HG03354 (cell line): ENCODE measurements around the gene TBRG1.

Source experiments
- ATAC-seq: cut with Tn5 transposase; IDR thresholded peaks from one replicate; pipeline ENCODE4 v1.9.1; 2021; ENCODE audit warnings: mild to moderate bottlenecking; ENCODE audit not compliant: unreplicated experiment, poor library complexity, severe bottlenecking

TBRG1 gene

DNA sequence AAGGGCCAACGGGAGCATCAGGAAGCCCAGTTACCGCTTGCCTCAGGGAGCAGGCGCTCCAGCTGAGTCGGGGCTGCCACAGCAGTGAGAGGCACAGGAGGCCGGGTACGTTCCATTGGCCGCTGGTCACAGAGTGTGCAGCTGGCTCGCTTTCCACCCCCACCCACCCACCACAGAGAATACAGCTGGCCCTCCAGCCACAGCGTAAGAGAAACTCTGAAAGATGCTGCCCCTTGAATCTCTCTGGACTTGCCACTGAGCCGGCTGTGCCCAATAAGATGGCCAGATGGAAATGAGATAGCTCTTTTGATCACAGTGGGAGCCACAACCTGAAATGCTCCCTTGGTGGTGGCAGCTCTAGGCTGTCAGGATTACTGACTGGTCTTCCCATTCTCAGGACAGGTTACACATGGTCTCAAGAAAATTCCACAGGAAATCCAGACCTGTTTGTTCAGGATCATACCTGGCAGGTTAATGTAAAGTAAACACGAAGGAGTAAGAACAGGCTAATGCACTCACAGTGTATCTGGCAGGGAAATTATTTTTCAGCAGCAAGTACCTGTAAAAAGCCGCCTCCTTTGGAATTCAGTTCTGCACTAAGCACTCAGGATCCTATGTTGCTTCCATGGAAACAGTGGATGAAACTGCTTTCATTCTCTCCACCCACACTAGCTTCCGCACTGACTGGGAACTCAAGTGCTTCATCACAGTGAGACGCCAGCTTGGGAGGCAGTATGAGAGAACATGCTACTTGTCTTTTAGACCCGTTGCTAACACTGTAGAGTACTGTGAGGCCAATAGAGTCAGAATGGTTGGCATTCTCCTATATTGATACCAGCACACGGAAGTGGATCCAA, 34.3 kb downstream of the TBRG1 start:
- ATAC-seq = no peak

DNA sequence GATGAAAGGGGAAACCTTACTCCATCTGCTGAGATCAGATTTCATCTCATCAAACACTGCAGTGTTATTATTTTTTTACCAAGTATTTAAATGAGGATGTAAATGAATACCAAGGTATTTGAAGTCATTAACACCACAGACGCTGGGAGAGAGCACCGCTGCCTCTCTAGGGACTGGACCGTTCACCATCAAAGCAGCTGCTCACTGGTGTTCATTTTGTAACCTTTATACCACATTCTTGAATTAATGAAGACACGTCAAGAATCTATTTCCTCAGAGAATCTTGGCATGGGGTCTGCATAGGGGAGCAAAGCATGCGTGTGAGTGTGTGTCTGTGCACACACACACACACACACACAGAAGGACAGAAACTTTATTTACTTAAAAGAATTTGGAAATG, 35.2 kb downstream of the TBRG1 start:
- ATAC-seq = no peak

DNA sequence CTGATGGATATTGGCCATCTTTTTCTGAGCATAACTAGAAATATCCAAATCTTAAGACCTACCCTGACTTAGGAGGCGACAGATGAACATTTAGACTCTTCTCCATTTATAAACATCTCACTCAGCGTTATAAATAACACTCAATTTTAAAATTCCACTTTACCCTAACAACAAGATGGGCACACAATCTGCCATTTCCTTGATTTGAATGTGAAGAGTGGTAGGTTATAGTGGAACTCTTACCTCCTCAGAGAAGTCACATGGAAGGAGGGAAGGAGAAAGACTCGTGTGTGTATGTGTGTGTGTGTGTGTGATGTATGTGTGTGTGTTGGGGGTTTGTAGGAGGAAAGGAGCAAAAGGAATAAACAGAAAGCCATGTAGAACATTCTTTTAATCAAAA, 35.8 kb downstream of the TBRG1 start:
- ATAC-seq = no peak

DNA sequence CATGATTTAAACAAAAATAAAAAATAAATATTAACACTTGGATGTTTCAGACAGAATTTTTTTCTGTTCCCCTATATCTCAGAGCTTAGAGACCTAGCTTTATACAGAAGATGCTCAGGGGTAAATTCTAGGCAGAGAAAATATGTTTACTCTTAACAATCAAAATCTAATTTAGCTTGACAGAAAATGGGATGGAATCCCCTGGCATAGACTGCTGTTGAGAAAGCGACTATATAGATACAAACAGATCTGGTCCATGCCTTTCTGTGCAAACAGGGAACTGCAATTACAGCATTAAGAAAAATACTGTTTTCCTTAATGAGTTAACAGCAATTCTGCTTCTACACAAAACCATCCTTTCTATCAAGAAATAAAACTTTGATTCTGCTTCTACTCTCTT, 36.3 kb downstream of the TBRG1 start:
- ATAC-seq = no peak

DNA sequence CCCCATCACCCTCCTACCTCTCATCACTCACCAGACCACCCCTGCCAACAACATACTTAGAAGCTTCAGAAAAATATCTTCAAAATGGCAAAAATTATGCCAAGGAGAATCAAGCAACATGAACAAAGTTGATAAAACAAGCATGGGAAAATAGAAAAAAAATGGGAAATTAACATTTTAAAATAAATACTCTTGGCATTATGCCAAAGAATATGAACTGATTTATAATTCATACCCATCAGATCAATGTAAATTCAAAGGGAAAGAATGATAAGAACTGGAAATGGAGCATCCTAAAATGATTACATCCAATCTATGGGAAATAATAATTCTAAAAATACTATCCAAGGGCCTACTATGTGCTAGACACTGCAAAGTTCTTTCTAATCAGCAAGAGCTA, 38.9 kb downstream of the TBRG1 start:
- ATAC-seq = no peak

DNA sequence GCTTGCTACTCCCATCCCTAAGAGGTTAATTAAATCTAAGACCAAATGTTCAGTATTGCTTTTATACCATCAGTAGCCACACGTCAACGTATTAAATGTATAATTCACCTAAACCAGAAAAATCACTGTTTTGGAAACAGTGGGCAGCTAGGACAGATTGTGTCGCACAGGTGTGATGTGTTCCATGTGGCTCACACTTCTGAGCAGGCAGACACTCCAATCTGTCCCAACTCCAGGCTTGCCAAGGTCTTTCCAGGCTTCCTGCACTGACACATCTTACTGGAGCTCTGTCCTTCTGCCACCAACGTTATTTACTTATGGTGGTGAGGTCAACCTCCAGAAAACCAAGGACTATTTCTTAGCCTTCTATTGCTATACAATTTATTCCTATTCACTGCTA, 39.4 kb downstream of the TBRG1 start:
- no peak for ATAC-seq

DNA sequence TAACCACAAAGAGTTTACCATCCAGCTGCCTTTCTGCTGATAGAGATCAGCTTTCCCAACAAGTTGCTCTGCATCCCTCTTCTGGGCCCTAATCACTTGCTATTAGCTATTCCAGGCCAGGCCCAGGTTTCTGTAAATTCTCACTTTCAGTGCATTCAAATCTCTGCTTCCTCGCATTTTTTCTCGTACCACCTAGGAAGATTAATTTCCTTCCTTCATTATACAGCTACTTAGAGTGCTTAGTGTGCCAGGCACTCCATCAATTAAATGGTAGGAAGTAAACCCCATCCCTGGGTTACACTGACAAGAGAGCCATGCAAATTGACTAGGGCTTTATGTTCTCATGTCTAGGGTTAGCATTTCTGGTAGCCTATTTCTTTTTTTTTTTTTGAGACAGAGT, 41.2 kb downstream of the TBRG1 start:
- ATAC-seq = no peak

DNA sequence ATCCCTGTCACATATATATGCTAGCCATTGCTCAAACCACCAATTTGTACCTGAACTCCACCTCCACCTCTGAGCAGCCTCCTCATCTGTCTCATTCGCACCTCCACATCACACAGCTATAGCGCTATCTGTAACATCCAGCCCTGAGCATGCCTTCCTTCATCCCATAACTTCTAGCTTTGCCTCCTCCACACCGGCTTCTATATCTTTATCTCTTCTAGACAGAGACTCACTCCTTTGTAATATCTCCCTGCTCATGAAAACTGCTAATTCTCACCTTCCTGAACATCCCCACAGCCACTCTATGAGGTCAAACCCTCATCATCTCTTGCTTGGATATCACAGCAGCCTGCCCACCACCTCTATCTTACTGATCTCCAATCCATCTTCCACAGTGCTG, 44.9 kb downstream of the TBRG1 start:
- ATAC-seq = no peak

DNA sequence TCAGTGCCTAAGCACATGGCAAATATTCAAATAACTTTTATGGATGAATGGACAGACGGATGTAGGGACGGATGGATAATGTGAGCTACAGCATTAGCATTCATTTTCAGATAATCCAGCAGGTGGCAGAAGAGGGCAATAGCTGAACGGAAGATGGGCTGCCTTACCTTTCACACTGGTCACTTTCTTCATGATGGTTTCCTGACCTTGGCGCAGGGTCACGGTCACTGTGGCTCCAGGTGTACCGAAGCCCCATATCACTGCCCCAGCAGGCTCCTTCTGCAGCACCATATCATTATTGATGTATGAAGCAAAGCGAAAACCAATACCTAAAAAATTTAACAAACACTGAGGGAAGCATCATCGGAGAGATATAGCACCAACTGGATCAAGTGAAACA, 46.5 kb downstream of the TBRG1 start:
- peak; percentile 36 for ATAC-seq

DNA sequence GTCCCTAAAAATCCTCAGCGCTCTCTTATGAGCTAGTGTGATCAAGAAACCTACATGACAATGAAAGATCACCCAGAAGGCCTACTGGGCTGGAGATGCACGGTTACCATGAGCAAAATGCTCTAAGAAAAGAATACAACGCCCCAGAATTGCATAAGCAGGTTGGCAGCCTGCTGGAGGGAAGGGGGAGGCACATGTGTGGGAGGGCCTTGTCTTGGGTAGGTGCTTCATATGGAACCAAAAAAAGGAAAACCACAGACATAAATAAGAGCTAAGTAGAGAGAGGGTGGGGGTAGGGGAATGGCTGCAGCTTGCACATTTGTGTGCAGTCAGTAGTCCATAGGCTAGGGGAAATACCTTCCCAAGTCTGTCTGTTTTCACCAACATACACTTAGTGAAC, 48.1 kb downstream of the TBRG1 start:
- no peak for ATAC-seq

DNA sequence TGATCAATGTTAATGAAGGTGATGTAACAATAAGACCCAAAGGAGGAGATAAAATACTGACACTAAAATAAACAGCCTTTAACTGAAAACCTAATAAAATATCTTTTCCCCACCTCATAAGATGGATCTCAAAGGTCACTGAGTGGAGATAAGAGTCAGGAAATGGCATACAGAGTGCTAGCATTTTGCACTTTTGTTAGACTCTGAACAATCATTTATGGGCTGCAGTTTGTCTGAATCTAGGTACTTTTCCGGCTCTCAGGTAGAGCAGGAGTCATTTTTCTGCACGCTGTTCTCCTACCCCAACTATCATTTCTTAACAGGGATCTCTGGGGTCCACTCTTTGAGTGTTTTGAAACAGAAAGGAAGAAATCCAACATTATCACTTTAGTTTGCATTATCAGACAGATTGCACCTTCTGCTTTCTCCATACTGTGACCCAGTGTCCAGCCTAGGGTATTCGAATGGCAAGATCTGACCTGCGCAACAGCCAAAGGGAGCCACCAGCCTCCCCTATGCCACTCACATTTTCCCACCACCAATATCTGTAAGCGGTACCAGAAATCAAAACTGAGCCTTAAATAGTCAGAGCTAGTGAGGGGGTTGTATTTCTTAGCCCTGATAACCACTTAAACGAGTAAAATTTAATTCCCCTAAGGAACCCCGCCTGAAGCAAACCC, 50.0 kb downstream of the TBRG1 start:
- no peak for ATAC-seq

DNA sequence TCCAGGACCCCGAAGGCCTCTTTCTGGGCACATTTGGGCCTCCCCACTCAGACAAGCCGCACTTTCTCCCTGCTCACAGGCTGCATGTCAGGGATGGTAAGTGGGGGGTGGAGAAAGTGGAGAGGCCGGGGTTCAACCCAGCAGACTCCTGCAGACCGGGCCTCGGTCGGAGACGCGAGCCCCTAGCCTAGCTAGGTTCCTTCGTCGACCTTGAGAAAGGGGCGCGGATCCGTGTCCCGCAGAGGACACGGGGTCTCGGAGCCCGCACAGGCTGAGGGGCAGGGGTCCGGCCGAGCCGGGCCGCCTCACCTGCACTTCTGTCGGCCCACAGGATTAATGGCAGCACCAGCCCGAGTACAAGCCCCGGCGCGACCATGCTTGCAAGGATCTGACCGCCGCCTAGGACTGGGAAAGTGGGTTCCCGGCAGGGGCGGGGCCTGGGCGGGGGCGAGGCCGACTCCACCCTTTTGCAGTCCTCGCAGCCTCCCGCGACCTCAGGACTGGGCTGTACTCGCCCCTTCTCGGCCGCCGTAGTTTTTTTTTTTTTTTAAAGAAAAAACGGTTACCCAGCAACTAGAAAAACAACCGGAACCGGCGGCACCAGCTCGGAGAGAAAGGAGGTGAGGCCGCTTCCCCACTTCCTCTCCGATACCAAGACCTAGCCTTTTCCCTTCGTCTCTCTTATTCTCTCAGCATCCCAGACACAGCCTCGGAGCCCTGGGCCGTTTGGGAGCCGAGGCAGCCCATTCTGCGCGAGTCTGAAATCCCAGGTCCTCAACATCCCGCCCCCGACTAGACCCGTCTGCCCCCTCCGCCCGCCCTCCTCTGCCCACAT, 50.9 kb downstream of the TBRG1 start, which contains the start of the genes SIAE and SPA17:
Gene SIAE (minus strand): TSS at position 407 of the 835 bp plus-strand sequence. CDS start 31 bp downstream, at position 376.
Gene SPA17 (plus strand): TSS at position 572 of the 835 bp plus-strand sequence. CDS start 1,361 bp downstream, outside the sequence.
- peak; percentile 82 for ATAC-seq

DNA sequence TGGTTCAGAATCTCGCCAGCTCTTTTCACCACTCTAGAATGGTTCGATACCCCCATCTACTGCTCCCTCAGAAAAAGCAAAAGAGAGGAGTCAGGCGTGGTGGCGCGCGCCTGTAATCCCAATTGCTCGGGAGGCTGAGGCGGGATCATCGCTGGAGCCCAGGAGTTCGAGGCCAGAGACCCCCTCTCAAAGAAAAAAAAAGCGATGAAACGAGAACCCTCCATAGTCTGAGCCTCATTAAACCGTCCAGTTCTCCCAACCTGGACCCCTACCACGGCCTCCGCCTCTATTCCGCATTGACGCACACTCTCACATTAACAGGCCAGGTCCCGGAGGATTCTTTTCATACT, 51.5 kb downstream of the TBRG1 start:
- no peak for ATAC-seq

DNA sequence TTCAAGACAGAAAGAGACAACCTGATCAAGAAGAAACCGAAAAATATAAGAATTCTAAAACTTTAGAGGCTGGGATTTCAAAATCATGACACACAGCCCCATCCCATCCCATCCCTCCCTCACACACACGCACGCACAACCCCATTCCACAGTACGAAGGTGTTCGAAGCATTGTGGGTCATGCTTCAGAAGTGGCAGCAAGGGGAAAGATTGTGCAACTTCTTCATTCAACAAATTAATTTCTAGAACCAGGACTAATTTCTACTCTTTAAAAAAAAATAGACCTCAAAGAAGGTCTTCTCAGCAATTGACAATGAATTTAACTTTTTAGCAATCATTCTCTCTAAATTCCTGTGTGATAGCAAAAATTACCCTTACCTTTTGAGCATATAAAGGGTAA, 51.9 kb downstream of the TBRG1 start:
- ATAC-seq = no peak

DNA sequence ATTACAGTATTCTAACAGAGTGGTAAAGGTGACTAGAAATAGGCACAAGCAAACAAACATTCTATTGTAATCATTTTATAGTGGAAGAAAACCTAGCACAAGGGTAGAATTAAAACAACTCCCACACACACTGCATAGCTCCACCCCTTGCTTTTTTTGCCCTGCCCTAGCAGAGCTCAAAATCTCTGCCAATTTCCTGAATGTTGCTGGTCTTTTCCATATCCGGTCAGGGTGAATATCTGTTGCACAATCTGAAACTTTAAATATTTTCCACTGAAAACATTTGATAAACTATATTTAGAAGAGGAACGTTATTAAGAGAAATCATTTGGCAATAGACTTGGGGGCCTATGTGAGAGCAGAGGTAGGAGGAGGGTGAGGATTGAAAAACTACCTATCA, 53.7 kb downstream of the TBRG1 start:
- no peak for ATAC-seq

DNA sequence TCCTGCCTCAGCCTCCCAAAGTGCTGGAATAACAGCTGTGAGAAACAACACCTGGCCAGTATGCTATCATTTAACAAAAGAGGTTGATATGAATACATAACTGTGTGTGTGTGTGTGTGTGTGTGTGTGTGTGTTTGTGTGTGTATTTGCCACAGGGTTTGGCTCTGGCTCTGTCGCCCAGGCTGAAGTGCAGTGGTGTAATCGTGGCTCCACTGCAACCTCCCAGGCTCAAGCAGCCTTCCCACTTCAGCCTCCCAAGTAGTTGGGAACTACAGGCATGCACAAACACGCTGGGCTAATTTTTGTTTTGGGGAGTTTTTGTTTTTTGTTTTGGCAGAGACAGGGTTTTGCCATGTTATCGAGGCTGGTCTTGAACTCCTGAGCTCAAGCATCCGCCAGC, 55.8 kb downstream of the TBRG1 start:
- ATAC-seq = no peak

DNA sequence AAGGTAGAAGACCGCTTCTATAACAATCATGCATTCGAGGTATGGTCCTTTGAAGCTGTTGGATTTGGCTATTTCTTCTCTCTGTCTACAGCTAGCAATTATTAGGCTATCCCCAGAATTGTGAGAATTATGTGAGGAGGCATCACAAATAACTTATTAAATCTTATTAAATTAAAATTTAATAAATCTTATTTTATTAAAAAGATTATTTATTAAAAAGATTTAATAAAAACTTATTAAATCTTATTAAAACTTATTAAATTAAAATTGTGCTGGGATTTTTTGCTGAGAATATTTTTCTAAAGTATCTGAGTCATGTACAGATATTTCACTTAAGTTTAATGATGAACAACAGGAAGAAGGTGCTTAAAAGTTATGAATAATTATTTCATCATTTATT, 58.8 kb downstream of the TBRG1 start:
- ATAC-seq = no peak

DNA sequence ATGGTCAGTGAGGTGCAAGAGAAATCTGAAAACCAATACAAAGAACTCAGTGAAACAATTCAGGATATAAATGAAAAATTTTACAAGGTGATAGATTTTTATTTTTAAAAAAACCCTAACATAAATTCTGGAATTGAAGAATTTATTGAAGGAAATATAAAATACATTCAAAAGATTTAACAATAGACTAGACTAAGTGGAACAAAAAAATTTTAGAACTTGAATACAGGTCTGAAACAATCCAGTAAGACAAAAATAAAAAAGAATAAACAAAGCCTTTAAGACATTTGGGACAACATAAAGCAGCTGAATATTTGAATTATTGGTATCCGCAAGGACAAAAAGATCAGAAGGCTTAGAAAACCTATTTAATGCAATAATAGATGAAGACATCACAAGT, 59.8 kb downstream of the TBRG1 start:
- ATAC-seq = no peak
